SK-N-SH treated with all-trans-retinoic acid at 6 μM for 48 hours (cell line): ENCODE results near the gene ATG2A.

Source experiments
- ATAC-seq: fragments of 200-7000 bp; cut with Tn5 transposase; 3 replicates; pipeline ENCODE4 v1.9.1; 2020; ENCODE audit warnings: mild to moderate bottlenecking, moderate library complexity
- CSDC2 ChIP-seq: fragments of 250-450 bp; sonication (Bioruptor Pico); IDR thresholded peaks from 2 replicates; pipeline ENCODE4 v1.5.0; 2020; ENCODE audit warnings: mild to moderate bottlenecking, moderate library complexity
- GLIS3 ChIP-seq: fragments of 250-450 bp; sonication (Bioruptor Pico); IDR thresholded peaks from 2 replicates; pipeline ENCODE4 v1.5.0; 2020; ENCODE audit warnings: mild to moderate bottlenecking, moderate library complexity
- OSR1 ChIP-seq: fragments of 250-450 bp; sonication (Bioruptor Pico); IDR thresholded peaks from 2 replicates; pipeline ENCODE4 v1.8.0; 2022; ENCODE audit warnings: moderate library complexity, mild to moderate bottlenecking, inconsistent platforms
- RARB ChIP-seq: fragments of 250-450 bp; sonication (Bioruptor Pico); IDR thresholded peaks from 2 replicates; pipeline ENCODE4 v1.8.0; 2021; ENCODE audit warnings: mild to moderate bottlenecking, moderate library complexity
- SNAI2 ChIP-seq: fragments of 250-450 bp; sonication (Bioruptor Pico); IDR thresholded peaks from 2 replicates; pipeline ENCODE4 v1.5.0; 2020; ENCODE audit warnings: mild to moderate bottlenecking, moderate library complexity
- TCF4 ChIP-seq: fragments of 250-450 bp; sonication (Bioruptor Pico); IDR thresholded peaks from 2 replicates; pipeline ENCODE4 v1.8.0; 2021; ENCODE audit warnings: mild to moderate bottlenecking, moderate library complexity, borderline replicate concordance
- TOX ChIP-seq: fragments of 250-450 bp; sonication (Bioruptor Pico); IDR thresholded peaks from 2 replicates; pipeline ENCODE4 v1.8.0; 2021; ENCODE audit warnings: mild to moderate bottlenecking, moderate library complexity, borderline replicate concordance
- ZC3H10 ChIP-seq: fragments of 250-450 bp; sonication (Bioruptor Pico); IDR thresholded peaks from 2 replicates; pipeline ENCODE4 v1.5.1; 2021; ENCODE audit warnings: mild to moderate bottlenecking, moderate library complexity
- ZFP3 ChIP-seq: fragments of 250-450 bp; sonication (Bioruptor Pico); IDR thresholded peaks from 2 replicates; pipeline ENCODE4 v1.5.0; 2020; ENCODE audit warnings: mild to moderate bottlenecking, moderate library complexity
- ZNF70 ChIP-seq: fragments of 450-650 bp; formaldehyde crosslinking; IDR thresholded peaks from 2 replicates; pipeline ENCODE4 v1.5.0; 2020; ENCODE audit warnings: mild to moderate bottlenecking, moderate library complexity
- ZNF8 ChIP-seq: fragments of 450-650 bp; formaldehyde crosslinking; IDR thresholded peaks from 2 replicates; pipeline ENCODE4 v1.5.0; 2020; ENCODE audit warnings: mild to moderate bottlenecking, moderate library complexity
- TF ChIP-seq, protein P1 (sequence below): fragments of 250-450 bp; sonication (Bioruptor Pico); IDR thresholded peaks from 2 replicates; pipeline ENCODE4 v1.5.0; 2020; ENCODE audit warnings: mild to moderate bottlenecking, moderate library complexity
- TF ChIP-seq, protein P2 (sequence below): fragments of 250-450 bp; sonication (Bioruptor Pico); IDR thresholded peaks from 2 replicates; pipeline ENCODE4 v1.8.0; 2020; ENCODE audit warnings: mild to moderate bottlenecking, moderate library complexity, borderline replicate concordance
- TF ChIP-seq, protein P3 (sequence below): fragments of 250-450 bp; sonication (Bioruptor Pico); IDR thresholded peaks from 2 replicates; pipeline ENCODE4 v1.5.1; 2020; ENCODE audit warnings: low read depth, mild to moderate bottlenecking, moderate library complexity
- TF ChIP-seq, protein P4 (sequence below): fragments of 250-450 bp; sonication (Bioruptor Pico); IDR thresholded peaks from 2 replicates; pipeline ENCODE4 v1.5.1; 2021; ENCODE audit warnings: mild to moderate bottlenecking, moderate library complexity
- TF ChIP-seq, protein P5 (sequence below): fragments of 250-450 bp; sonication (Bioruptor Pico); IDR thresholded peaks from 2 replicates; pipeline ENCODE4 v1.8.0; 2021; ENCODE audit warnings: low read depth, mild to moderate bottlenecking, moderate library complexity, borderline replicate concordance

Gene ATG2A

DNA sequence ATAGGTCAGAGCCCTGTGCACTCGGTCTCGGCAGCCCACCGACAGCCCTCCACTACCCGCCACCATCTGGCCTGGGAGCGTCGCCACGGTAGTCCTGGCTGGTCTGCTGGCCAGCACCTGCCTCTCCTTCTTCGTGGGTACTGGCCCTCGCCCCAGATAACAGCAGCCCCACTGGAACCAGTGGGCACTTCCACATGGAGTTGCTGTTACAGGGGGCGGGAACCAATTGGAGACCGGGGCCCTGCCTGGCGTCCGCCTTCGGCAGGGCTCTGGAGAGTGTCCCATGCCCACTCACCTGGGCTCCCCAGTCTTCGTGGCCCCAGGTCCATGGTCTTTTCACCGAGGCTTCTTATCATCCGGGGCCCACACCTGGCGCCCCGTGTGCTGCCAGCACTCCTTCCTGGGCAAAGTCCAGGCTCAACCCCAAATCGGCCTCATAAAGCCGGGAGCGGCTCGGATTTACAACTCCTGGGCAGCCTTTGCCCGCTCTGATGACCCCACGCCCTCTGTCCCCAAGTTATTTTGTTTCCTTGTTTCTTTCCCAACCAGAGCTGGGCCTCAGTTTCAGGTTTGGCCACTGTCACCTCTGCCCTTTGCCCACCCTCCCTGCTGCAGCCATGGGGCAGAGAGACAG lies 25.7 kb downstream of the ATG2A start:
- TF ChIP-seq SNAI2 (CRISPR knock-in tag) (no peak), ZNF8 (CRISPR knock-in tag) (no peak)
- TF ChIP-seq, protein P1, sequence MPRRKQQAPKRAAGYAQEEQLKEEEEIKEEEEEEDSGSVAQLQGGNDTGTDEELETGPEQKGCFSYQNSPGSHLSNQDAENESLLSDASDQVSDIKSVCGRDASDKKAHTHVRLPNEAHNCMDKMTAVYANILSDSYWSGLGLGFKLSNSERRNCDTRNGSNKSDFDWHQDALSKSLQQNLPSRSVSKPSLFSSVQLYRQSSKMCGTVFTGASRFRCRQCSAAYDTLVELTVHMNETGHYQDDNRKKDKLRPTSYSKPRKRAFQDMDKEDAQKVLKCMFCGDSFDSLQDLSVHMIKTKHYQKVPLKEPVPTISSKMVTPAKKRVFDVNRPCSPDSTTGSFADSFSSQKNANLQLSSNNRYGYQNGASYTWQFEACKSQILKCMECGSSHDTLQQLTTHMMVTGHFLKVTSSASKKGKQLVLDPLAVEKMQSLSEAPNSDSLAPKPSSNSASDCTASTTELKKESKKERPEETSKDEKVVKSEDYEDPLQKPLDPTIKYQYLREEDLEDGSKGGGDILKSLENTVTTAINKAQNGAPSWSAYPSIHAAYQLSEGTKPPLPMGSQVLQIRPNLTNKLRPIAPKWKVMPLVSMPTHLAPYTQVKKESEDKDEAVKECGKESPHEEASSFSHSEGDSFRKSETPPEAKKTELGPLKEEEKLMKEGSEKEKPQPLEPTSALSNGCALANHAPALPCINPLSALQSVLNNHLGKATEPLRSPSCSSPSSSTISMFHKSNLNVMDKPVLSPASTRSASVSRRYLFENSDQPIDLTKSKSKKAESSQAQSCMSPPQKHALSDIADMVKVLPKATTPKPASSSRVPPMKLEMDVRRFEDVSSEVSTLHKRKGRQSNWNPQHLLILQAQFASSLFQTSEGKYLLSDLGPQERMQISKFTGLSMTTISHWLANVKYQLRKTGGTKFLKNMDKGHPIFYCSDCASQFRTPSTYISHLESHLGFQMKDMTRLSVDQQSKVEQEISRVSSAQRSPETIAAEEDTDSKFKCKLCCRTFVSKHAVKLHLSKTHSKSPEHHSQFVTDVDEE (CRISPR knock-in tag), result no peak
- no peak for ATAC-seq

DNA sequence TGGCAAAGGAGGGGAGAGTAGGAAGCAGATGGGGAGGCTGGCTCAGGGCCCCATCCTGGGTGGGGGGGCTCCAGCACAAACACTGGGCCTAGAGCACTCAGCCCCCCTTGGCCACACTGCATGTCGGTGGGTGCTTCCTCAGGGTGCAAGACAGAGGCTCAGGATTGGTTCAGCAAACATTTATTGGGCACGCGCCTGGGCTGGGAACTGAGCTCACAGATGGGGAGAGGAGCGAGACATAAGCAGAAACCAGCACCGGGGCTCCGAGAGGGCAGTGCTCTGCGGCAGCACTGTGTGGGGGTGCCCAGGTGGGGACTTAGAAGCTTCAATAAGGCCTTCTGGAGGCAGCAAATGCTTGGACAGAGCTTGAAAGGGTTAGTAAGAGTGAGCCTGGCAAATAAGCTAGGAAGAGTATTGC lies 26.5 kb downstream of the ATG2A start:
- ATAC-seq, result no peak
- TF ChIP-seq CSDC2, result no peak
- TF ChIP-seq GLIS3 (CRISPR knock-in tag), result no peak
- TF ChIP-seq SNAI2 (CRISPR knock-in tag), result no peak
- TF ChIP-seq, protein P2, sequence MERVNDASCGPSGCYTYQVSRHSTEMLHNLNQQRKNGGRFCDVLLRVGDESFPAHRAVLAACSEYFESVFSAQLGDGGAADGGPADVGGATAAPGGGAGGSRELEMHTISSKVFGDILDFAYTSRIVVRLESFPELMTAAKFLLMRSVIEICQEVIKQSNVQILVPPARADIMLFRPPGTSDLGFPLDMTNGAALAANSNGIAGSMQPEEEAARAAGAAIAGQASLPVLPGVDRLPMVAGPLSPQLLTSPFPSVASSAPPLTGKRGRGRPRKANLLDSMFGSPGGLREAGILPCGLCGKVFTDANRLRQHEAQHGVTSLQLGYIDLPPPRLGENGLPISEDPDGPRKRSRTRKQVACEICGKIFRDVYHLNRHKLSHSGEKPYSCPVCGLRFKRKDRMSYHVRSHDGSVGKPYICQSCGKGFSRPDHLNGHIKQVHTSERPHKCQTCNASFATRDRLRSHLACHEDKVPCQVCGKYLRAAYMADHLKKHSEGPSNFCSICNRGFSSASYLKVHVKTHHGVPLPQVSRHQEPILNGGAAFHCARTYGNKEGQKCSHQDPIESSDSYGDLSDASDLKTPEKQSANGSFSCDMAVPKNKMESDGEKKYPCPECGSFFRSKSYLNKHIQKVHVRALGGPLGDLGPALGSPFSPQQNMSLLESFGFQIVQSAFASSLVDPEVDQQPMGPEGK (CRISPR knock-in tag), result no peak
- no peak for TF ChIP-seq ZC3H10 (CRISPR knock-in tag)
- TF ChIP-seq, protein P3, sequence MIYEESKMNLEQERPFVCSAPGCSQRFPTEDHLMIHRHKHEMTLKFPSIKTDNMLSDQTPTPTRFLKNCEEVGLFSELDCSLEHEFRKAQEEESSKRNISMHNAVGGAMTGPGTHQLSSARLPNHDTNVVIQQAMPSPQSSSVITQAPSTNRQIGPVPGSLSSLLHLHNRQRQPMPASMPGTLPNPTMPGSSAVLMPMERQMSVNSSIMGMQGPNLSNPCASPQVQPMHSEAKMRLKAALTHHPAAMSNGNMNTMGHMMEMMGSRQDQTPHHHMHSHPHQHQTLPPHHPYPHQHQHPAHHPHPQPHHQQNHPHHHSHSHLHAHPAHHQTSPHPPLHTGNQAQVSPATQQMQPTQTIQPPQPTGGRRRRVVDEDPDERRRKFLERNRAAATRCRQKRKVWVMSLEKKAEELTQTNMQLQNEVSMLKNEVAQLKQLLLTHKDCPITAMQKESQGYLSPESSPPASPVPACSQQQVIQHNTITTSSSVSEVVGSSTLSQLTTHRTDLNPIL (CRISPR knock-in tag), result no peak
- TF ChIP-seq TOX, result no peak
- TF ChIP-seq OSR1, result no peak
- TF ChIP-seq, protein P4, sequence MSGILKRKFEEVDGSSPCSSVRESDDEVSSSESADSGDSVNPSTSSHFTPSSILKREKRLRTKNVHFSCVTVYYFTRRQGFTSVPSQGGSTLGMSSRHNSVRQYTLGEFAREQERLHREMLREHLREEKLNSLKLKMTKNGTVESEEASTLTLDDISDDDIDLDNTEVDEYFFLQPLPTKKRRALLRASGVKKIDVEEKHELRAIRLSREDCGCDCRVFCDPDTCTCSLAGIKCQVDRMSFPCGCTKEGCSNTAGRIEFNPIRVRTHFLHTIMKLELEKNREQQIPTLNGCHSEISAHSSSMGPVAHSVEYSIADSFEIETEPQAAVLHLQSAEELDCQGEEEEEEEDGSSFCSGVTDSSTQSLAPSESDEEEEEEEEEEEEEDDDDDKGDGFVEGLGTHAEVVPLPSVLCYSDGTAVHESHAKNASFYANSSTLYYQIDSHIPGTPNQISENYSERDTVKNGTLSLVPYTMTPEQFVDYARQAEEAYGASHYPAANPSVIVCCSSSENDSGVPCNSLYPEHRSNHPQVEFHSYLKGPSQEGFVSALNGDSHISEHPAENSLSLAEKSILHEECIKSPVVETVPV, result no peak
- no peak for TF ChIP-seq TCF4 (CRISPR knock-in tag)
- TF ChIP-seq, protein P1 (CRISPR knock-in tag), result no peak
- TF ChIP-seq, protein P5, sequence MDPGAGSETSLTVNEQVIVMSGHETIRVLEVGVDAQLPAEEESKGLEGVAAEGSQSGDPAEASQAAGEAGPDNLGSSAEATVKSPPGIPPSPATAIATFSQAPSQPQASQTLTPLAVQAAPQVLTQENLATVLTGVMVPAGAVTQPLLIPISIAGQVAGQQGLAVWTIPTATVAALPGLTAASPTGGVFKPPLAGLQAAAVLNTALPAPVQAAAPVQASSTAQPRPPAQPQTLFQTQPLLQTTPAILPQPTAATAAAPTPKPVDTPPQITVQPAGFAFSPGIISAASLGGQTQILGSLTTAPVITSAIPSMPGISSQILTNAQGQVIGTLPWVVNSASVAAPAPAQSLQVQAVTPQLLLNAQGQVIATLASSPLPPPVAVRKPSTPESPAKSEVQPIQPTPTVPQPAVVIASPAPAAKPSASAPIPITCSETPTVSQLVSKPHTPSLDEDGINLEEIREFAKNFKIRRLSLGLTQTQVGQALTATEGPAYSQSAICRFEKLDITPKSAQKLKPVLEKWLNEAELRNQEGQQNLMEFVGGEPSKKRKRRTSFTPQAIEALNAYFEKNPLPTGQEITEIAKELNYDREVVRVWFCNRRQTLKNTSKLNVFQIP (CRISPR knock-in tag), result no peak
- TF ChIP-seq ZNF8 (CRISPR knock-in tag), result no peak

DNA sequence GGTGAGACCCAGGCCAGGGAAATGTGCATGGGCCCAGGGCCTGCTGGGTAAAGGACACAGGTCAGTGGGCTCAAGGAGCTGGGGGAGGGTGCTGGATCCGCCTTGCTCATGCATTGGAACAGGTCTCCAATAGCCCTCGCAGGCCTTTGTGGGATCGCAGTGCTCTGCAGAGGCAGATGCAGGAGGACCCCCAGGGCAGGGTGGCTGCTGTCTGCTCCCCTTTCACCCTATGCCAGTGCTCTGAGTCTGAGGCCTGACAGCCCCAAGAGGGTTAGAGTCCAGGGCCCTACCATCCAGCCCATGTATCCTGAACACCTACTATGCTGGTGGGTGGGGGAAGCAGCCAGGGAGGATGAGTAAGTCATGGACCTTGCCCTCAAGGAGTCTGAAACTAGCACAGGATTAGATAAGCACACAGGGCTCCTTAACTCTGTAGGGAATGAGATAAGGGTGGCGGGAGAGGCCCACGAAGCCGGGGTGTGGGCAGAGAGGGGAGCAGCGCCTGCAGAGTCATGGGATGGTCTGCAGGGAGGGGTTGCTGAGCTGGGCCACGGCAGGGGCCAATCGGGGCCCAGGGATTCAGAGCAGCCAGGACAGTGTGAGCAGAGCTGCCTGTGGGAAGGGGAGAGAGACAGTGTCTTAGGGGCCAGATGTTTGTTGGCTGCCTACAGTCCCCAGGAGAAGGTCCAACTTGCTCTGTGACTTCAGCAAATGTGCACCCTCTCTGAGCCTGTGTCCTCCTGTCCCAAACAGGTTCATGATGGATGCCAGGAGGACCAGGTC lies 28.1 kb downstream of the ATG2A start:
- TF ChIP-seq RARB (CRISPR knock-in tag) (no peak), ZNF70 (CRISPR knock-in tag) (no peak), ZFP3 (CRISPR knock-in tag) (no peak)
- no peak for ATAC-seq
